K562 (cell line): ENCODE results near the gene PUSL1. TPM values are rescaled to one million over a fixed set of nuclear protein-coding genes. Genes with fewer than 3 reads are reported as not detected.

ENCODE experiments used
- CEBPZ ChIP-seq: fragments of 150-350 bp; IDR thresholded peaks from 2 replicates; pipeline ENCODE4 v1.6.1; 2014; ENCODE audit warnings: low read depth, mild to moderate bottlenecking, low read length, borderline replicate concordance
- CTCFL ChIP-seq: IDR thresholded peaks from 2 replicates; pipeline ENCODE4 v1.6.1; 2011; ENCODE audit warnings: borderline replicate concordance, low read depth, mild to moderate bottlenecking, moderate library complexity, low read length; ENCODE audit not compliant: insufficient read depth, poor library complexity, severe bottlenecking
- FOXJ3 ChIP-seq: sonication (generic); formaldehyde crosslinking; IDR thresholded peaks from 2 replicates; pipeline ENCODE4 v1.4.0; 2020; ENCODE audit warnings: mild to moderate bottlenecking, missing genetic modification reagents
- GTF2F1 ChIP-seq: IDR thresholded peaks from 2 replicates; pipeline ENCODE4 v1.6.1; 2011; ENCODE audit warnings: low read depth, low read length, improper control_type of control experiment
- IRF9 ChIP-seq: fragments of 450-650 bp; IDR thresholded peaks from 2 replicates; pipeline ENCODE4 v1.6.1; 2016; ENCODE audit warnings: missing biosample characterization, missing genetic modification characterization
- NBN ChIP-seq: fragments of 450-650 bp; IDR thresholded peaks from 2 replicates; pipeline ENCODE4 v1.6.1; 2016; ENCODE audit warnings: low read depth, mild to moderate bottlenecking
- PRMT5 ChIP-seq: sonication (generic); formaldehyde crosslinking; IDR thresholded peaks from 2 replicates; pipeline ENCODE4 v1.5.0; 2020; ENCODE audit warnings: missing genetic modification reagents
- RERE ChIP-seq: sonication (generic); formaldehyde crosslinking; IDR thresholded peaks from 2 replicates; pipeline ENCODE4 v1.8.0; 2023; ENCODE audit warnings: missing genetic modification reagents, mild to moderate bottlenecking, borderline replicate concordance
- RFX5 ChIP-seq: IDR thresholded peaks from 2 replicates; pipeline ENCODE4 v1.6.1; 2011; ENCODE audit warnings: low read depth, mild to moderate bottlenecking, improper control_type of control experiment, low read length
- SRSF3 ChIP-seq: fragments of 200-400 bp; formaldehyde crosslinking; IDR thresholded peaks from 2 replicates; pipeline ENCODE4 v1.6.1; 2016; ENCODE audit warnings: mild to moderate bottlenecking, low read length, moderate library complexity; ENCODE audit not compliant: insufficient read depth
- TGIF2 ChIP-seq: sonication (generic); formaldehyde crosslinking; IDR thresholded peaks from 2 replicates; pipeline ENCODE4 v1.8.1; 2022; ENCODE audit warnings: mild to moderate bottlenecking, missing genetic modification reagents, moderate library complexity
- ZNF395 ChIP-seq: fragments of 200-800 bp; sonication (Bioruptor generic); IDR thresholded peaks from 2 replicates; pipeline ENCODE4 v1.6.1; 2017; ENCODE audit warnings: missing genetic modification characterization, missing compliant biosample characterization
- polyA plus RNA-seq, 8 experiments: library from polyadenylated mRNA; depleted of rRNA in 4 of 8; stranded (reverse) in 5 of 8; unstranded in 3 of 8; fragments of >200 nt; fragmentation: Nextera tagmentation in 2 of 8; fragmentation: Illumina TruSeq in 1 of 8; extraction: Ambion mirVana in 2 of 8; extraction: Trizol in 1 of 8; gene quantifications; 2 replicates each; pipeline versions ENCODE4 v1.2.1 to v1.2.3, GENCODE V29; 2011 to 2014; ENCODE audit warnings: inconsistent platforms in 1 of 8, missing spikeins in 1 of 8
- total RNA-seq, 7 experiments: library from RNA; depleted of rRNA in 6 of 7; stranded (reverse); fragments of >200 nt in 6 of 7; fragmentation: Illumina TruSeq in 2 of 7; extraction: Trizol in 2 of 7; gene quantifications; 2 replicates each; pipeline versions ENCODE4 v1.2.1 to v1.2.3, GENCODE V29; 2011 to 2021; ENCODE audit warnings: low replicate concordance in 1 of 7

The PUSL1 gene
- total and polyA plus RNA-seq, 9 of the 15 experiments (the other 6 are each of a cell fraction or from before 2014, with no cell fraction given), result 0.62 to 86.9 (median 13.6) TPM

- TF ChIP-seq CEBPZ, result no peak
- no peak for TF ChIP-seq IRF9 (tag)
- no peak for TF ChIP-seq CTCFL
- TF ChIP-seq GTF2F1, result no peak
- TF ChIP-seq RFX5, result no peak
- TF ChIP-seq FOXJ3 (CRISPR knock-in tag), result no peak
- no peak for TF ChIP-seq ZNF395 (CRISPR knock-in tag)
- TF ChIP-seq NBN, result no peak
- no peak for TF ChIP-seq TGIF2 (CRISPR knock-in tag)
- no peak for TF ChIP-seq RERE (CRISPR knock-in tag)
- no peak for TF ChIP-seq PRMT5 (CRISPR knock-in tag)
- no peak for TF ChIP-seq SRSF3
These were observed 39.4 kb downstream of the PUSL1 start (continued) for GRCh38 chr1:1347663-1348419.
